ENCODE results near the gene LITAFD. TPM values are rescaled to one million over a fixed set of nuclear protein-coding genes. Genes with fewer than 3 reads are reported as not detected.

The LITAFD gene
- total and polyA plus RNA-seq, 12 donors = not detected

- WGBS, 4 donors = 83 to 90% (median 88%) methylated on average over 17 to 26 of the region's 26 CpGs
- DNase-seq = peak in 1 of 7 donors; percentile 28
- no peaks in the 10 kb centered on the region for H3K27me3 ChIP-seq
- intact Hi-C loops (cut with DNase I) = no loop called here
- H3K4me3 ChIP-seq = no peak overlapping the region
- H3K9me3 ChIP-seq (replicated peaks in 1 of 3) = no peaks in the 10 kb centered on the region
- peaks cover 18 to 27% of the 10 kb centered on the region in 2 donors for H3K4me1 ChIP-seq (replicated peaks in 1 of 2)
- peak overlapping the region in 3 of 5 donors; percentile 3 to 87 (median 76) for H3K27ac ChIP-seq
- peaks cover 0 to 32% of the 10 kb centered on the region in 2 donors for H3K36me3 ChIP-seq (replicated peaks in 1 of 2)
- TF ChIP-seq CTCF (IDR thresholded peaks at IDR 0.05) (no peak), POLR2A (IDR thresholded peaks at IDR 0.05) (no peak)
These were observed 33.8 kb upstream of the LITAFD start for GRCh38 chr16:8848231-8848938.

DNA sequence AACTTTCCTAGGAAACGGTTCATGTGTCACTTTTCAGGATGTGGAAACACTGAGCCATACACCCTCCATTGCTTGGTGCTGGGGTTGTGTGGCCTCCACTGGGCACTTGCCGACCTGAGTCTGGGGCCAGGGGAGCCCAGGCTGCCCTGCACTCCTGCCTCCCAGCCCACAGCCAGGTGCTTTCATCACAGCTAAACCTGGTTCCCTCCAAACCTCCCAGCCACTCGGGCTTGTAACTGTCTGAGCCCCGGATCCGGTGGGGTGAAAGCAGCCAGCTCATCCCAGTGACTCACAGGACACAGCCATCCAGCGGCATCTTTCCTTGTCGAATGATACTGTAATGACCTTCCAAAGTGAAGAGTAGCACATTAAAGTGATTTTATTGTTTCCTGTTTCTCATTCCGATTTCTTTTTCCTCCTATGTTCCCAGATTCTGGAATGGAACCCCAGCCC lies 33.2 kb upstream of the LITAFD start:
- intact Hi-C loops (cut with DNase I) = no loop called here
- peaks cover 18 to 27% of the 10 kb centered on the region in 2 donors for H3K4me1 ChIP-seq (replicated peaks in 1 of 2)
- 37 to 43% (median 41%) methylated on average over 7 to 8 of the region's 8 CpGs for WGBS, 4 donors
- TF ChIP-seq CTCF (IDR thresholded peaks at IDR 0.05) (no peak), POLR2A (IDR thresholded peaks at IDR 0.05) (no peak)
- H3K27ac ChIP-seq = peak overlapping the region in 4 of 5 donors; percentile 8 to 87 (median 74)
- H3K27me3 ChIP-seq = no peaks in the 10 kb centered on the region
- no peaks in the 10 kb centered on the region for H3K9me3 ChIP-seq (replicated peaks in 1 of 3)
- DNase-seq = peak in 5 of 7 donors; percentile 73 to 80 (median 74)
- no peak overlapping the region for H3K4me3 ChIP-seq
- peaks cover 0 to 36% of the 10 kb centered on the region in 2 donors for H3K36me3 ChIP-seq (replicated peaks in 1 of 2)

DNA sequence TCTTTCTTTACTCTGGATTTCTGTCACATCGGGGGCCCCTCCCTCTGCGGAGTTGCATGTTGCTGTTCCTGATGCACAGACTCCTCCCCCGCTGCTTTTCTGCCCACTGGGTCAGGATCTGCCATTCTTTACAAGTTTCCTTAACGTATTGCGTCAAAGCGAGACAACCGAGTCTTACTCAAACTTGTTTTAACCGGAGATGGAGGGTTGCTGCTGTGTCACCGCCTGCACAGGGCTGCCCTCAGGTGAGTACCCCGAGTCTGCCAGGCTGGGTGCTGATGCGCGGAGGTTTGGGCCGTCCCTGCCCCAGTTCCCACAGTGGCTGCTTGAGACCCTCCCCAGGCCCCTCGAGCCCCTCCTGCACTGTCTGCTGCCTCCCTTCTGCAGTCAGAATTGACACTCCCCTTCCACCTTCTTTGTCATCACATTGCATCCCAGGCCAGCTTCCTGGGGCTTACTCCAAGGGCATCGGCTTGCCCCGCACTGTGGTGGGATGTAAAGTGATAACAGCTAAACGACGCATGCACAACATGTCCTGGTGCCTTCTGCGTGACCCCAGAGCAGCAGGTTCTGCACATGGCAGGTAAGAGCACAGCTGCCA lies 32.6 kb upstream of the LITAFD start:
- DNase-seq = peak in 3 of 7 donors; percentile 33 to 63 (median 53)
- H3K4me3 ChIP-seq = no peak overlapping the region
- TF ChIP-seq CTCF (IDR thresholded peaks at IDR 0.05) = no peak
- TF ChIP-seq POLR2A (IDR thresholded peaks at IDR 0.05) = no peak
- H3K36me3 ChIP-seq (replicated peaks in 1 of 2) = peaks cover 0 to 42% of the 10 kb centered on the region in 2 donors
- intact Hi-C loops (cut with DNase I) = no loop called here
- H3K27ac ChIP-seq = peak overlapping the region in 4 of 5 donors; percentile 8 to 87 (median 74)
- peaks cover 18 to 27% of the 10 kb centered on the region in 2 donors for H3K4me1 ChIP-seq (replicated peaks in 1 of 2)
- no peaks in the 10 kb centered on the region for H3K9me3 ChIP-seq (replicated peaks in 1 of 3)
- WGBS, 4 donors = 67 to 77% (median 69%) methylated on average over 18 to 19 of the region's 19 CpGs
- H3K27me3 ChIP-seq = no peaks in the 10 kb centered on the region

DNA sequence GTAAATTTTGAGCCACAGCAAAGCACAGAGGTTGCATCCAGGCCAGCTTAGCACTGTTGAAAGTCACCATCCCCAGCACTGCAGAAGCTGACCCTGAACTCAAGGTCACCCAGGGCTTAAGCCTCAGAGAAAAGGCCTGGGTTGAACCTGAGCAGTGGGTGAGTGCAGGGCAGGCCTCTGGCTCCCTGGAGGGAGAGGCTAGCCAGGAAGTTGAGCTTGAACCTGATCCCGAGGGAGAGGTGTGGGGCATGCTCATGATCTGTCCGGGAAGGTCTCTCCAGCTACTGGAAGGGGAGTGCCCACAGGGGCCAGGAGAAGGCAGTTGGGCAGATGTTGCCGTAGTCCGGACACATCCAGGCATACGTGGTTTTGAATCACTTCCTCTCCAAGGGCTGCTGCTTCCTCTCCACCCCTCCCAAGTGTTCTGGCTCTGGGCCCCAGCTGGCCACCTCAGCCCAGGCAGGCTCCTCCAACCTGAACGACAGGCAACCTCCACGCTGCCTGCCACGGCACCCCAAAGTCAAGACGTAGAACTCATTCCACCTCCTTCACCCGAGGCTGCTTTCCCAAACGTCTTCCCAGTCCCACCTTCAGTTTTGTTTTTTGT lies 31.8 kb upstream of the LITAFD start:
- intact Hi-C loops (cut with DNase I) = no loop called here
- WGBS, 4 donors = 17 to 31% (median 19%) methylated on average over 9 to 11 of the region's 11 CpGs
- no peak for TF ChIP-seq POLR2A (IDR thresholded peaks at IDR 0.05)
- no peak for TF ChIP-seq CTCF (IDR thresholded peaks at IDR 0.05)
- Histone ChIP-seq H3K27ac (peak overlapping the region in 4 of 5 donors; percentile 32 to 87 (median 74)), H3K4me3 (no peak overlapping the region), H3K27me3 (no peaks in the 10 kb centered on the region), H3K9me3 (replicated peaks in 1 of 3) (no peaks in the 10 kb centered on the region), H3K36me3 (replicated peaks in 1 of 2) (peaks cover 0 to 50% of the 10 kb centered on the region in 2 donors), H3K4me1 (replicated peaks in 1 of 2) (peaks cover 18 to 27% of the 10 kb centered on the region in 2 donors)
- peak in 6 of 7 donors; percentile 78 to 89 (median 82) for DNase-seq

All from adrenal gland (tissue), 12 donors.